Mesothelial cell of epicardium (in vitro differentiated cells): Measurements from ENCODE around the gene CRHR2. TPM values are rescaled to one million over a fixed set of nuclear protein-coding genes. Genes with fewer than 3 reads are reported as not detected.

Experiments
- DNase-seq, 2 experiments: peaks; one replicate each; pipeline ENCODE4 v3.0.0; 2021; ENCODE audit warnings: low spot score in 2 of 2; ENCODE audit not compliant: unreplicated experiment in 2 of 2
- H3K27ac Mint-ChIP-seq: 2 replicates; pipeline ENCODE4 v1.8.0; 2021; ENCODE audit warnings: mixed read lengths
- H3K27me3 Mint-ChIP-seq: 2 replicates; pipeline ENCODE4 v1.8.0; 2021; ENCODE audit warnings: low read depth, mixed read lengths
- H3K36me3 Mint-ChIP-seq: 2 replicates; pipeline ENCODE4 v1.8.0; 2021; ENCODE audit warnings: mixed read lengths
- H3K4me1 Mint-ChIP-seq: 2 replicates; pipeline ENCODE4 v1.8.0; 2021; ENCODE audit warnings: mixed read lengths
- H3K4me3 Mint-ChIP-seq: 2 replicates; pipeline ENCODE4 v1.8.0; 2021; ENCODE audit warnings: mild to moderate bottlenecking, moderate library complexity, mixed read lengths
- H3K9me3 Mint-ChIP-seq: 2 replicates; pipeline ENCODE4 v1.8.0; 2021; ENCODE audit warnings: mixed read lengths
- total RNA-seq: library from RNA; stranded (reverse); gene quantifications from 3 replicates; pipeline ENCODE4 v1.2.1, GENCODE V29; 2021
- TF ChIP-seq, protein P1 (sequence below): fragments of 200-600 bp; sonication (generic); IDR thresholded peaks from one replicate; pipeline ENCODE4 v1.5.0; 2021; ENCODE audit warnings: antibody characterized with exemption; ENCODE audit not compliant: unreplicated experiment

Gene CRHR2
- total RNA-seq, 1 donor from 2014 or later: not detected

DNA sequence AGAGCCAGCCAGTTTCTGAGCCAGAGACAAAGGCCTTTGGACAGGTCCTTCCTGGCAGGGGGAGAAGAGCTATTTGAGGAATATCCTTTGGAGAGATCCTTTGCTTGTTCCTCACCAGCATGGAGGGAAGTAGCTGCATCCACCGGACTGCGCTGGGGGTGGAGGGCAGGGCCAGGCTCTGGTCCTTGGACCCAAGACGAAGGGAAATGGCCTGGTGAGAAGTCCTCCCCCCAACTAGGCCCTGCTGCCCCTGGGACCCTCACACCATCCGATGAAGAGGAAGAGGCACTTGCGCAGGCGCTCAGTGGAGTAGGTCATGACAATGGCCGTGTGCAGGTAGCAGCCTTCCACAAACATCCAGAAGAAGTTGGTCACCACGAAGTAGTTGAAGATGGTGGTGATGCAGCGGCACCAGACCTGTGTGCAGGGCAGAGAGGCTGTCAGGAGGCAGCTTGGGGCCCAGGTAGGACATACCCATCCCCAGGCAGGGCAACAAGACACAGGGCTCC is 19.8 kb downstream of the CRHR2 start:
- Mint-ChIP-seq H3K27me3 (peaks cover 10% of the 10 kb centered on the region), H3K36me3 (no peaks in the 10 kb centered on the region), H3K4me1 (no peaks in the 10 kb centered on the region), H3K9me3 (no peaks in the 10 kb centered on the region), H3K4me3 (no peak overlapping the region), H3K27ac (no peak overlapping the region)
- no peak for DNase-seq
- TF ChIP-seq, protein P1, sequence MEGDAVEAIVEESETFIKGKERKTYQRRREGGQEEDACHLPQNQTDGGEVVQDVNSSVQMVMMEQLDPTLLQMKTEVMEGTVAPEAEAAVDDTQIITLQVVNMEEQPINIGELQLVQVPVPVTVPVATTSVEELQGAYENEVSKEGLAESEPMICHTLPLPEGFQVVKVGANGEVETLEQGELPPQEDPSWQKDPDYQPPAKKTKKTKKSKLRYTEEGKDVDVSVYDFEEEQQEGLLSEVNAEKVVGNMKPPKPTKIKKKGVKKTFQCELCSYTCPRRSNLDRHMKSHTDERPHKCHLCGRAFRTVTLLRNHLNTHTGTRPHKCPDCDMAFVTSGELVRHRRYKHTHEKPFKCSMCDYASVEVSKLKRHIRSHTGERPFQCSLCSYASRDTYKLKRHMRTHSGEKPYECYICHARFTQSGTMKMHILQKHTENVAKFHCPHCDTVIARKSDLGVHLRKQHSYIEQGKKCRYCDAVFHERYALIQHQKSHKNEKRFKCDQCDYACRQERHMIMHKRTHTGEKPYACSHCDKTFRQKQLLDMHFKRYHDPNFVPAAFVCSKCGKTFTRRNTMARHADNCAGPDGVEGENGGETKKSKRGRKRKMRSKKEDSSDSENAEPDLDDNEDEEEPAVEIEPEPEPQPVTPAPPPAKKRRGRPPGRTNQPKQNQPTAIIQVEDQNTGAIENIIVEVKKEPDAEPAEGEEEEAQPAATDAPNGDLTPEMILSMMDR: no peak

DNA sequence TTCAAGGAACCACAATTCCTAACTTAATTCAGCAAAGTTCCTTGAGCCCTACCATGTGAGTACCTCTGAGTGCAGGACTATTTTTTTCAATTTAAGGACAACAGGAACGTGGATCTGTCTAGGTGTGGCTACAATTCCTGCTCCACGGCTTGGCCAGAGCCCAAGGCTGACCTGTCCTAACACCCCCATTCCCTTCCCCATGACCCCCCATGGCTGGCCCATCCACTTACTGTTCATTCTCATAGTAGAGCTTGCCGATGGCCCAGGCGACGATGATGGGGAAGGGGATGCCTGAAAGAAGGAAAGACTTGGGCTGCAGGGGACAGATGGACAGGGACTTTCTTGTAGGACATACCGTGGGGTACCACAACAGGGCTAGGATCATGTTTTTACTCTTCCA is 20.3 kb downstream of the CRHR2 start:
- no peaks in the 10 kb centered on the region for H3K4me1 Mint-ChIP-seq
- DNase-seq: no peak
- peaks cover 10% of the 10 kb centered on the region for H3K27me3 Mint-ChIP-seq
- TF ChIP-seq, protein P1: no peak
- no peak overlapping the region for H3K4me3 Mint-ChIP-seq
- H3K27ac Mint-ChIP-seq: no peak overlapping the region
- H3K9me3 Mint-ChIP-seq: no peaks in the 10 kb centered on the region
- H3K36me3 Mint-ChIP-seq: no peaks in the 10 kb centered on the region

DNA sequence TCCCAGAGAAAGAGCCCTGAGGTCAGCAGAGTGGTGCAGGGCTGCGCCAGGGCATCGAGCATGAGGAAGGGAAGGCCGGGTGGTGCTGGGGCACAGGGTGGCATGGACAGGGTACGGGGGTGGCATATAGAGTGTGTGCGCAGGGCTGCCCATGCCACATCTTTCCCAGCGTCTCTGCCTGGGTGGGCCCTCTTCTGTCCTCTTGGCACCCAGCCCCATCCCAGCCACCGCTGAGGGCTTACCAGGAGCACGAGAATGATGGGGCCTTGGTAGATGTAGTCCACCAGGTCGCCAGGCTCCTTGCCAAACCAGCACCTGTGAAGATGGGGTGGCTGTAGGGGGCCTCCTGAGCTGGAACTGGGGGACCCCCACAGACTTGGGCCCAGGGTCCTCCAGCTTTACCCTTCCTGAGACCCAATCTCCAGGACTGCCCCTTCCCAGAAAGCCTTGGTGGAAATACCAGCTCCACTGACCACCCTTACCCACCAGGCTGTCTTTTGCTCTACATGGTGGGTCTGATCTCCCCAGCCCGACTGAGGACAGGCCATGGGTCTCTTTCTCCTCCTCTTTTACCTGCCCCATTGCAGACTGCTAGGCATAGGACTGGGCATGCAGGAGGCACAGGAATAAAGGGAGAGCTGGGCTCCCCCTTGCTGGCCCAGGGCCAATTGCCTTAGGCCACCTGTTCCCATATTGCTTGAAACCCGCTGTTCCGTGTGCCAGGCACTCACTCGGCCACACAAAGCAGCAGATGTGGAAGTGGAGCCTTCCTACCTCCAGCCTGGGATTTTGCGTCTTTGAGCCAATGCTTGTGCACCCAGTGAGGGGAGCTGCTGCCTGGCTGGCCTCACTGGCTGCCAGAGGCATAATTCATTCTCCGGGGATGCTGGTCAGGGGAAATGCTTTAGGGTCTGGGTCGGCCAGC is 21.7 kb downstream of the CRHR2 start:
- H3K27ac Mint-ChIP-seq: no peak overlapping the region
- no peak for DNase-seq
- no peak overlapping the region for H3K4me3 Mint-ChIP-seq
- no peaks in the 10 kb centered on the region for H3K36me3 Mint-ChIP-seq
- H3K4me1 Mint-ChIP-seq: peaks cover 5% of the 10 kb centered on the region
- H3K27me3 Mint-ChIP-seq: peaks cover 10% of the 10 kb centered on the region
- H3K9me3 Mint-ChIP-seq: no peaks in the 10 kb centered on the region
- TF ChIP-seq, protein P1: no peak

DNA sequence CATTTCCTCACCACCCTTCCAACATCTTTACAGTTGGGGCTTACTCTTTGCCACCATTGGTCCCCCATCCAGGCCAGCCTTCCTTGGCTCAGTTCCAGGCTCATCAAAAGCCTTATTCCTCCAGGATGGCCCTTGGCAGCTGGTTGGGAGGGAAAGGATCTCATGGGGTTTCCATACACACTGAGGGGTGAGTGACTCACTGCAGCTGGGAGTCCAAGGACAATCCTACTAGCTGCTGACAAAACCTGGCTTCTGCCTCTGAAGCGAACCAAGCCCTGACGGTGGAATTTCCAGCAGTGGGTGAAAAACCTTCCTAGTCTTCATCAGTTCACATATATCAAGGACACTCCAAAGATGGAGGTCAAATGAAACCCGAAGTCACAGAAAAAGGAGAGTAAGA is 22.9 kb downstream of the CRHR2 start:
- Mint-ChIP-seq H3K27ac (no peak overlapping the region), H3K9me3 (no peaks in the 10 kb centered on the region), H3K27me3 (peaks cover 10% of the 10 kb centered on the region), H3K4me3 (no peak overlapping the region), H3K4me1 (peaks cover 5% of the 10 kb centered on the region), H3K36me3 (peaks cover 4% of the 10 kb centered on the region)
- TF ChIP-seq, protein P1: no peak
- no peak for DNase-seq

DNA sequence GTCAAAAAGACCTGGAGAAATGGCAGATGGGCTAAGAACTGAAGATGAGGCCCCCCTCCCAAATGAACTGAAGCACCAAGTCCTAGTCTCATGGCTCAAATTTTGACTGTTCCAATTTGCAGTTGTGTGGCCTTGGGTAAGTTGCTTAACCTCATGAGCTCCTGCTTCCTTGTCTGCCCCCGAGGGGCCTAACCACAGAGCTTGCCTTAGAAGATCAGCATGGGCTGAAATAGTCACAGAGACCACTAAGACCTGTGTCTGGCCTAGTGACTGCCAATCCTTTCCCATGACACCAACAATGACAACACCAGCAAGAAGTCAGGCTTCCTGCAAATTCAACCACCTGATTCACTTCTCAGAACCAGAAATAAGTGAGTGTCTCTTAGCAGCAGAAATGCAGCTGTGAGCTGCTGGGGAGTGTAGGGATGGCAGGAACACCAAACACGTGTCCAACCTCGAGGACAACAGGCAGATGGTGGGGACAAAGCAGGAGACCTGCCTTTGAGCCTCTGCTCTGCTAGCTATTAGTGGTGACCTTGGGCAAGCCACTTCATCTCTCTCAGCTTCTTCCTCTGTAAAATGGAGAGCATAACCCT is 23.7 kb downstream of the CRHR2 start:
- Mint-ChIP-seq H3K9me3 (no peaks in the 10 kb centered on the region), H3K27ac (no peak overlapping the region), H3K36me3 (peaks cover 4% of the 10 kb centered on the region), H3K27me3 (peaks cover 6% of the 10 kb centered on the region), H3K4me1 (peaks cover 5% of the 10 kb centered on the region), H3K4me3 (no peak overlapping the region)
- TF ChIP-seq, protein P1: no peak
- DNase-seq: no peak
